ENCODE measurements around the gene NAALADL2.
"Not testable (repeated sequence)": the region's sequence is repeated elsewhere in the genome, so short reads cannot be mapped to it uniquely, and the experiment has no call there.

NAALADL2 gene

GRCh38 chr3:175161291-175161690, 302.2 kb downstream of the NAALADL2 start:
- H3F3A ChIP-seq (ENCODE audit: insufficient read depth), result no peaks in the 10 kb centered on the region
- no peak overlapping the region for H3K4me3 ChIP-seq (ENCODE audit: insufficient read depth, low read length, poor library complexity, severe bottlenecking)
- H3K79me2 ChIP-seq (ENCODE audit: insufficient read depth, low read length), result no peaks in the 10 kb centered on the region
- no peak overlapping the region for H3K9ac ChIP-seq (ENCODE audit: low read length)
- no peaks in the 10 kb centered on the region for H3K9me3 ChIP-seq (ENCODE audit: insufficient read depth, low read length)
- no peaks in the 10 kb centered on the region for H3K9me2 ChIP-seq (replicated peaks; ENCODE audit: insufficient read depth, low read length)
- no peaks in the 10 kb centered on the region for H3K36me3 ChIP-seq (ENCODE audit: low read length)
- no peak for TF ChIP-seq EZH2phosphoT487 (conservative IDR thresholded peaks at IDR 0.05; ENCODE audit: low read length)
- TF ChIP-seq, protein P1, sequence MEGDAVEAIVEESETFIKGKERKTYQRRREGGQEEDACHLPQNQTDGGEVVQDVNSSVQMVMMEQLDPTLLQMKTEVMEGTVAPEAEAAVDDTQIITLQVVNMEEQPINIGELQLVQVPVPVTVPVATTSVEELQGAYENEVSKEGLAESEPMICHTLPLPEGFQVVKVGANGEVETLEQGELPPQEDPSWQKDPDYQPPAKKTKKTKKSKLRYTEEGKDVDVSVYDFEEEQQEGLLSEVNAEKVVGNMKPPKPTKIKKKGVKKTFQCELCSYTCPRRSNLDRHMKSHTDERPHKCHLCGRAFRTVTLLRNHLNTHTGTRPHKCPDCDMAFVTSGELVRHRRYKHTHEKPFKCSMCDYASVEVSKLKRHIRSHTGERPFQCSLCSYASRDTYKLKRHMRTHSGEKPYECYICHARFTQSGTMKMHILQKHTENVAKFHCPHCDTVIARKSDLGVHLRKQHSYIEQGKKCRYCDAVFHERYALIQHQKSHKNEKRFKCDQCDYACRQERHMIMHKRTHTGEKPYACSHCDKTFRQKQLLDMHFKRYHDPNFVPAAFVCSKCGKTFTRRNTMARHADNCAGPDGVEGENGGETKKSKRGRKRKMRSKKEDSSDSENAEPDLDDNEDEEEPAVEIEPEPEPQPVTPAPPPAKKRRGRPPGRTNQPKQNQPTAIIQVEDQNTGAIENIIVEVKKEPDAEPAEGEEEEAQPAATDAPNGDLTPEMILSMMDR (IDR thresholded peaks at IDR 0.05; ENCODE audit: insufficient read depth, low read length, poor library complexity, severe bottlenecking), result no peak
- H3K4me2 ChIP-seq (ENCODE audit: low read depth, low read length, poor library complexity, severe bottlenecking), result no peak overlapping the region
- no peak overlapping the region for H3K27ac ChIP-seq (ENCODE audit: low read depth, low read length)
- no peak overlapping the region for H2AFZ ChIP-seq (ENCODE audit: low read depth, low read length, severe bottlenecking)
- H3K27me3 ChIP-seq (ENCODE audit: low read length), result no peaks in the 10 kb centered on the region
- H4K20me1 ChIP-seq (ENCODE audit: low read depth, low read length), result no peaks in the 10 kb centered on the region

DNA sequence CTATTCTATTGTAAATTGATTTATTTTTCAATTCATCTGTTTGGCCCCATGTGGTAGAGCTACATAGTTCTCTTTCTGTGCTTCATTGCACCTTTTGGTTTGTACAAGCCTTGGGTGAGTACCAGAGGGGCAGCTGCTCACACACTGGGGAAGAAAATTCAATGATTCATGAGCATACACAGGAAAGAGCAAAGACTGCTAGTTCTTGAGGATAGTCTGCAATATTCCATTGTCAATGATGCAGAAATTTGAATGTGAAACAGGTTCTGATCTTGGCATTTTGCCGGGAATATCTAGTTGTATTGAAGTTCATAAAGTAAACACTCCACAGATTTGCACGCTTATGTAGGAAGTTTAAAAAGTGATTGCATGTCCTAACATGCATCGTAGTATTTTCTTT, 304.6 kb downstream of the NAALADL2 start:
- Histone ChIP-seq H3K36me3 (ENCODE audit: low read length) (no peaks in the 10 kb centered on the region), H3K27me3 (ENCODE audit: low read length) (no peaks in the 10 kb centered on the region), H3K79me2 (ENCODE audit: insufficient read depth, low read length) (no peaks in the 10 kb centered on the region), H3K9me2 (replicated peaks; ENCODE audit: insufficient read depth, low read length) (no peaks in the 10 kb centered on the region), H2AFZ (ENCODE audit: low read depth, low read length, severe bottlenecking) (no peak overlapping the region), H3K9me3 (ENCODE audit: insufficient read depth, low read length) (no peaks in the 10 kb centered on the region), H3K27ac (ENCODE audit: low read depth, low read length) (no peak overlapping the region), H4K20me1 (ENCODE audit: low read depth, low read length) (no peaks in the 10 kb centered on the region), H3K9ac (ENCODE audit: low read length) (no peak overlapping the region), H3K4me2 (ENCODE audit: low read depth, low read length, poor library complexity, severe bottlenecking) (no peak overlapping the region), H3K4me3 (ENCODE audit: insufficient read depth, low read length, poor library complexity, severe bottlenecking) (no peak overlapping the region), H3F3A (ENCODE audit: insufficient read depth) (no peaks in the 10 kb centered on the region)
- TF ChIP-seq, protein P1 (IDR thresholded peaks at IDR 0.05; ENCODE audit: insufficient read depth, low read length, poor library complexity, severe bottlenecking), result no peak
- no peak for TF ChIP-seq EZH2phosphoT487 (conservative IDR thresholded peaks at IDR 0.05; ENCODE audit: low read length)

DNA sequence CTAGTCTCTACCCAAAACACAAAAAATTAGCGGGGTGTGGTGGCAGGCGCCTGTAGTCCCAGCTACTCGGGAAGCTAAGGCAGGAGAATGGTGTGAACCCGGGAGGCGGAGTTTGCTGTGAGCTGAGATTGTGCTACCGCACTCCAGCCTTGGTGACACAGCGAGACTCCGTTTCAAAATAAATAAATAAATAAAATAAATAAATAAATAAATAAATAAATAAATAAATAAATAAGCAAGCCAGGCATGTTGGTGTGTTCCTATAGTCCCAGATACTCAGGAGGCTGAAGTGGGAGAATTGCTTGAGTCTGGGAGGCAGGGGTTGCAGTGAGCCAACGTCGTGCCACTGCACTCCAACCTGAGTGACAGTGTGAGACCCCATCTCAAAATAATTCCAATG, 314.0 kb downstream of the NAALADL2 start:
- H3K9me2 ChIP-seq (replicated peaks; ENCODE audit: insufficient read depth, low read length); H3K9ac ChIP-seq (ENCODE audit: low read length); H3K36me3 ChIP-seq (ENCODE audit: low read length); H2AFZ ChIP-seq (ENCODE audit: low read depth, low read length, severe bottlenecking); H3K79me2 ChIP-seq (ENCODE audit: insufficient read depth, low read length); H3F3A ChIP-seq (ENCODE audit: insufficient read depth); H3K9me3 ChIP-seq (ENCODE audit: insufficient read depth, low read length); H3K27ac ChIP-seq (ENCODE audit: low read depth, low read length); H3K4me2 ChIP-seq (ENCODE audit: low read depth, low read length, poor library complexity, severe bottlenecking); H3K4me3 ChIP-seq (ENCODE audit: insufficient read depth, low read length, poor library complexity, severe bottlenecking); H3K27me3 ChIP-seq (ENCODE audit: low read length); H4K20me1 ChIP-seq (ENCODE audit: low read depth, low read length): not testable (repeated sequence)

DNA sequence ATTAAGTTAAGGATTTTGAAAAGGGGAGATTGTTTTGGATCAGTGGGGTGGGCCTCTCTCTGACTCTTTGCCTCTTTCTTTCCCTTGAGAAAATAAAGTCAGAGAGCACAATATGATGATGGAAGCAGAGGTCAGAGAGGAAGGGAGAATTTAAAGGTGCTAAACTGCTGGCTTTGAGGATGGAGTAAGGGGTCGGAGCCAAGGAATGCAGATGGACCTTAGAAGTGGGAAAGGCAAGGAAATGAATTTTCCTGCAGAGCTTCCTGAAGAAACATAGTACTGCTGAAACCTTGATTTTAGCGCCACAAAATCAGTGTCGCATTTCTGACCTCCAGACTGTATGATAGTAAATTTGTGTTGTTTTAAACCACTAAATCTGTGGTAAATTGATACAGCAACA, 317.4 kb downstream of the NAALADL2 start:
- Histone ChIP-seq H3K36me3 (ENCODE audit: low read length) (no peaks in the 10 kb centered on the region), H3K9ac (ENCODE audit: low read length) (no peak overlapping the region), H3K79me2 (ENCODE audit: insufficient read depth, low read length) (no peaks in the 10 kb centered on the region), H2AFZ (ENCODE audit: low read depth, low read length, severe bottlenecking) (no peak overlapping the region), H3K27ac (ENCODE audit: low read depth, low read length) (no peak overlapping the region), H4K20me1 (ENCODE audit: low read depth, low read length) (no peaks in the 10 kb centered on the region), H3K9me3 (ENCODE audit: insufficient read depth, low read length) (no peaks in the 10 kb centered on the region), H3F3A (ENCODE audit: insufficient read depth) (no peaks in the 10 kb centered on the region), H3K4me3 (ENCODE audit: insufficient read depth, low read length, poor library complexity, severe bottlenecking) (no peak overlapping the region), H3K9me2 (replicated peaks; ENCODE audit: insufficient read depth, low read length) (no peaks in the 10 kb centered on the region), H3K4me2 (ENCODE audit: low read depth, low read length, poor library complexity, severe bottlenecking) (no peak overlapping the region), H3K27me3 (ENCODE audit: low read length) (no peaks in the 10 kb centered on the region)
- no peak for TF ChIP-seq EZH2phosphoT487 (conservative IDR thresholded peaks at IDR 0.05; ENCODE audit: low read length)
- TF ChIP-seq, protein P1 (IDR thresholded peaks at IDR 0.05; ENCODE audit: insufficient read depth, low read length, poor library complexity, severe bottlenecking), result no peak
